Hepatocyte (in vitro differentiated cells): ENCODE data around the gene AP1AR. TPM values are rescaled to one million over a fixed set of nuclear protein-coding genes. Genes with fewer than 3 reads are reported as not detected.

Experiments used
- DNase-seq: peaks from one replicate; pipeline ENCODE4 v3.0.0-alpha.2; 2016; ENCODE audit warnings: low spot score
- H2AFZ ChIP-seq: fragments of 200-600 bp; sonication (generic); 2 replicates; pipeline ENCODE4 v1.6.0; 2016; ENCODE audit warnings: antibody characterized with exemption, mild to moderate bottlenecking
- H3K27ac ChIP-seq: fragments of 200-600 bp; sonication (generic); 2 replicates; pipeline ENCODE4 v1.5.1; 2016; ENCODE audit warnings: mild to moderate bottlenecking
- H3K27me3 ChIP-seq: fragments of 200-600 bp; sonication (generic); 2 replicates; pipeline ENCODE4 v1.6.1; 2016
- H3K36me3 ChIP-seq: fragments of 200-600 bp; sonication (generic); replicated peaks from 2 replicates; pipeline ENCODE4 v1.5.1; 2016; ENCODE audit warnings: low read depth; ENCODE audit not compliant: insufficient read depth
- H3K4me1 ChIP-seq: fragments of 200-600 bp; sonication (generic); 2 replicates; pipeline ENCODE4 v1.5.1; 2016; ENCODE audit warnings: mild to moderate bottlenecking, moderate library complexity; ENCODE audit not compliant: insufficient read depth
- H3K4me2 ChIP-seq: fragments of 200-600 bp; sonication (generic); 2 replicates; pipeline ENCODE4 v1.6.0; 2016
- H3K4me3 ChIP-seq: fragments of 200-600 bp; sonication (generic); 2 replicates; pipeline ENCODE4 v1.5.1; 2016; ENCODE audit warnings: mild to moderate bottlenecking
- H3K79me2 ChIP-seq: fragments of 200-600 bp; sonication (generic); 2 replicates; pipeline ENCODE4 v1.6.0; 2017; ENCODE audit warnings: mild to moderate bottlenecking
- H3K9me2 ChIP-seq: fragments of 200-600 bp; sonication (generic); replicated peaks from 2 replicates; pipeline ENCODE4 v1.6.0; 2017; ENCODE audit warnings: mild to moderate bottlenecking; ENCODE audit not compliant: insufficient read depth
- H3K9me3 ChIP-seq: fragments of 200-600 bp; sonication (generic); 2 replicates; pipeline ENCODE4 v1.5.1; 2016; ENCODE audit warnings: low read depth, mild to moderate bottlenecking
- H4K20me1 ChIP-seq: fragments of 200-600 bp; sonication (generic); 2 replicates; pipeline ENCODE4 v1.6.0; 2016; ENCODE audit warnings: mild to moderate bottlenecking; ENCODE audit not compliant: insufficient read depth, poor library complexity, severe bottlenecking
- EZH2 ChIP-seq: fragments of 200-600 bp; sonication (generic); IDR thresholded peaks from 2 replicates; pipeline ENCODE4 v1.6.1; 2016; ENCODE audit warnings: antibody characterized with exemption, mild to moderate bottlenecking, borderline replicate concordance
- EZH2phosphoT487 ChIP-seq: fragments of 200-600 bp; sonication (generic); IDR thresholded peaks from one replicate; pipeline ENCODE4 v1.6.1; 2018; ENCODE audit warnings: antibody characterized with exemption, mild to moderate bottlenecking, low read depth, moderate library complexity; ENCODE audit not compliant: unreplicated experiment, severe bottlenecking
- WGBS: methylation state at CpG from one replicate; pipeline ENCODE4 v1.1.6; 2016; ENCODE audit warnings: low lambda C conversion rate; ENCODE audit errors: missing lambda C conversion rate; 5-methylcytosine and 5-hydroxymethylcytosine counted together
- polyA plus RNA-seq: library from polyadenylated mRNA; unstranded; fragments of >200 nt; fragmentation: Nextera tagmentation; extraction: Ambion mirVana; gene quantifications from 2 replicates; pipeline ENCODE4 v1.2.1, GENCODE V29; 2016
- total RNA-seq: library from RNA; depleted of rRNA; stranded (reverse); fragments of >200 nt; gene quantifications from 2 replicates; pipeline ENCODE4 v1.2.3, GENCODE V29; 2014
- TF ChIP-seq, protein P1 (sequence below): fragments of 200-600 bp; sonication (generic); IDR thresholded peaks from 2 replicates; pipeline ENCODE4 v1.5.1; 2016; ENCODE audit warnings: antibody characterized with exemption, mild to moderate bottlenecking; ENCODE audit not compliant: poor library complexity

The AP1AR gene
- total and polyA plus RNA-seq, 2 experiments from 2014 or later, result 22.6 to 48.1 TPM

DNA sequence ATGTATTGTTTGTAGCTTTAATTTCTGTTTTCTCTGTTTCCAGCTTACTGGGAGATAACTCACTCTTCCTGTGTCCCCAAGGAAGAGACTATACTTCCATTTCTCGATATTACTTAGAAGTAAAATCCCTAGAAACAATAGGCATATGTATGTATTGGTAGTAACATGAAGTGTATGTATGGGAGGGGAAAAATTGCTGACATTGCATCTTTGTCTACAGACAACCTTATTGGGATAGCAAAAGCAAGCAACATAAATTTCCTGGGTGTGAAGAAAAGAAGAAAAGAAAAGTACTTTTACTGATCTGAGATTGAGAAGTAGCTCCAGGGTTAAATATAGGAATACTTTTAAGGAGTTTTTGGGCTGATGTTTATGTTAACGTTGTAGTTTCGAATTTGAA, 15.4 kb downstream of the AP1AR start:
- Histone ChIP-seq H3K4me2 (no peak overlapping the region), H3K4me1 (no peaks in the 10 kb centered on the region), H4K20me1 (peaks cover 14% of the 10 kb centered on the region), H3K9me2 (no peaks in the 10 kb centered on the region), H3K9me3 (no peaks in the 10 kb centered on the region), H2AFZ (no peak overlapping the region), H3K27me3 (no peaks in the 10 kb centered on the region), H3K27ac (no peak overlapping the region), H3K36me3 (no peaks in the 10 kb centered on the region), H3K4me3 (no peak overlapping the region), H3K79me2 (peaks cover 92% of the 10 kb centered on the region)
- no peak for DNase-seq
- TF ChIP-seq EZH2phosphoT487 (no peak), EZH2 (no peak)
- TF ChIP-seq, protein P1, sequence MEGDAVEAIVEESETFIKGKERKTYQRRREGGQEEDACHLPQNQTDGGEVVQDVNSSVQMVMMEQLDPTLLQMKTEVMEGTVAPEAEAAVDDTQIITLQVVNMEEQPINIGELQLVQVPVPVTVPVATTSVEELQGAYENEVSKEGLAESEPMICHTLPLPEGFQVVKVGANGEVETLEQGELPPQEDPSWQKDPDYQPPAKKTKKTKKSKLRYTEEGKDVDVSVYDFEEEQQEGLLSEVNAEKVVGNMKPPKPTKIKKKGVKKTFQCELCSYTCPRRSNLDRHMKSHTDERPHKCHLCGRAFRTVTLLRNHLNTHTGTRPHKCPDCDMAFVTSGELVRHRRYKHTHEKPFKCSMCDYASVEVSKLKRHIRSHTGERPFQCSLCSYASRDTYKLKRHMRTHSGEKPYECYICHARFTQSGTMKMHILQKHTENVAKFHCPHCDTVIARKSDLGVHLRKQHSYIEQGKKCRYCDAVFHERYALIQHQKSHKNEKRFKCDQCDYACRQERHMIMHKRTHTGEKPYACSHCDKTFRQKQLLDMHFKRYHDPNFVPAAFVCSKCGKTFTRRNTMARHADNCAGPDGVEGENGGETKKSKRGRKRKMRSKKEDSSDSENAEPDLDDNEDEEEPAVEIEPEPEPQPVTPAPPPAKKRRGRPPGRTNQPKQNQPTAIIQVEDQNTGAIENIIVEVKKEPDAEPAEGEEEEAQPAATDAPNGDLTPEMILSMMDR, result no peak
- 83% methylated on average over 3 of the region's 3 CpGs for WGBS

DNA sequence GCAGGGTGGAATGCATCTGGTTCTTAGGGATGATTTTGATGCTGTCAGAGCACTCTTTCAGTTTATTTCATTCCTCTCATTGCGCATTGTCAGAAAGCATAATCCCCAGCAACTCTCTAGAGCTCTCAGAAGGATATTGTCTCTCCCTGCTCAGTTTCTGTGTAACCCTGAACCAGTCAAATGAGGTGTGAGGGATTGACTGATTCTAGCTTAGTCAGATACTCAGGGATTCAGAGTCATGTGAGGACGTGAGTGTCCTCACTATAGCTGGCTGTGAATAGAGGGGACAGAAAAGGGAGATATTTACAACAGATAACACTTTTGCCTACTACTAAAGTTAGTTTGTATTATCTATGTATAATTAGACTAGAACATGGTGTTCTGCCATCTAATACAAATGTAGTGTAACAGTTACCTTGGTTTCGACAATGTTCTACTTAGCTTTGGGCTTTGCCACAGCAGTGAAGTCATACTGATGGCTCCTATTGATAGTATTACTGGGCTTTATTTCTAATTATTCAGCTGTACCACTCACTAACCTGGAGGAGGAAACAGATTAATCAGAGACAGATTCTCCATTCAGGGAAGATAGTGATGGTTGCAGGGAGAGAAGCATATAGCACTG, 19.5 kb downstream of the AP1AR start:
- Histone ChIP-seq H3K4me2 (no peak overlapping the region), H3K36me3 (no peaks in the 10 kb centered on the region), H4K20me1 (peaks cover 14% of the 10 kb centered on the region), H3K4me1 (no peaks in the 10 kb centered on the region), H3K9me3 (no peaks in the 10 kb centered on the region), H3K27me3 (no peaks in the 10 kb centered on the region), H3K4me3 (no peak overlapping the region), H3K79me2 (peaks cover 55% of the 10 kb centered on the region), H2AFZ (no peak overlapping the region), H3K27ac (no peak overlapping the region), H3K9me2 (no peaks in the 10 kb centered on the region)
- no peak for DNase-seq
- WGBS, result 89% methylated on average over 3 of the region's 3 CpGs
- TF ChIP-seq EZH2phosphoT487, result no peak
- no peak for TF ChIP-seq EZH2
- TF ChIP-seq, protein P1, result no peak

DNA sequence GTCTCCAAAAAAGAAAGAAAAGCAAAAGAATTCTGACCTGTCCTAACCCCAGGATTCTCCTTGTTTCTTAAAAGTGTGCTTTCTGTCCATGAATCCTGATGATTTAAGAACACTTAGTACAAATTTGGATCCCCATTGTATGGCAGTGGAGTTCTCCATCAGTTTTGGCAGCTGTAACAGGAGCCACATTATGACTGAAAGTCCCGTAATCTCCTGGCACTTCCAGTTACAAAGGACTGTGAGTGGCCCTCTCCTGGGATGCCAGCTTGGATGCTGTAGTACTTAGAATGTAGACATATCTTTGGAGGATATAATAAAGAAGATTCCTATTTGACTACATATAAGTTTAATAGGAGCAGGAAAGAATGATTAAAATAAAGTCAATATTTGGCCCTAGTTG, 20.6 kb downstream of the AP1AR start:
- no peak for DNase-seq
- peaks cover 45% of the 10 kb centered on the region for H3K79me2 ChIP-seq
- H3K9me2 ChIP-seq, result no peaks in the 10 kb centered on the region
- peaks cover 14% of the 10 kb centered on the region for H4K20me1 ChIP-seq
- H3K4me3 ChIP-seq, result no peak overlapping the region
- no peaks in the 10 kb centered on the region for H3K36me3 ChIP-seq
- H2AFZ ChIP-seq, result no peak overlapping the region
- H3K27ac ChIP-seq, result no peak overlapping the region
- no peak overlapping the region for H3K4me2 ChIP-seq
- H3K9me3 ChIP-seq, result no peaks in the 10 kb centered on the region
- no peak for TF ChIP-seq EZH2phosphoT487
- TF ChIP-seq, protein P1, result no peak
- 88% methylated on average over 1 of the region's 1 CpG for WGBS
- H3K4me1 ChIP-seq, result no peaks in the 10 kb centered on the region
- H3K27me3 ChIP-seq, result no peaks in the 10 kb centered on the region
